Measurements from ENCODE around the gene GALNT10.

- TF ChIP-seq CTCF (IDR thresholded peaks at IDR 0.05; ENCODE audit: borderline replicate concordance, extremely low read depth, low read length, poor library complexity, severe bottlenecking) (peak; percentile 69), EZH2 (IDR thresholded peaks at IDR 0.05; ENCODE audit: borderline replicate concordance, low read depth, low read length, severe bottlenecking) (no peak)
Observed at GRCh38 chr5:154157483-154158378, 32.8 kb upstream of the GALNT10 start.
